Astrocyte (in vitro differentiated cells and primary cell): ENCODE measurements around the gene PHACTR4. TPM values are rescaled to one million over a fixed set of nuclear protein-coding genes. Genes with fewer than 3 reads are reported as not detected.

ENCODE experiments used
- DNase-seq: peaks from one replicate; pipeline ENCODE4 v3.0.0-alpha.2; 2010; ENCODE audit warnings: low read depth
- FAIRE-seq: peaks from 2 replicates; lab custom pipeline; 2011; peaks lifted over from hg19 to GRCh38; lab: Jason Lieb, UNC
- H2AFZ ChIP-seq: 2 replicates; pipeline ENCODE4 v1.6.0; 2012; ENCODE audit warnings: low read depth, low read length, inconsistent platforms
- H3K27ac ChIP-seq: 2 replicates; pipeline ENCODE4 v1.5.1; 2011; ENCODE audit warnings: low read depth, low read length, inconsistent platforms
- H3K27me3 ChIP-seq: 2 replicates; pipeline ENCODE4 v1.6.0; 2011; ENCODE audit warnings: low read length, inconsistent platforms; ENCODE audit not compliant: insufficient read depth
- H3K36me3 ChIP-seq: 2 replicates; pipeline ENCODE4 v1.5.1; 2011; ENCODE audit warnings: low read length, inconsistent platforms; ENCODE audit not compliant: insufficient read depth
- H3K4me1 ChIP-seq: 2 replicates; pipeline ENCODE4 v1.5.1; 2011; ENCODE audit warnings: low read length, inconsistent platforms; ENCODE audit not compliant: insufficient read depth
- H3K4me2 ChIP-seq: 2 replicates; pipeline ENCODE4 v1.6.0; 2012; ENCODE audit warnings: low read length, inconsistent platforms
- H3K4me3 ChIP-seq: 2 replicates; pipeline ENCODE4 v1.5.1; 2011; ENCODE audit warnings: low read depth, mild to moderate bottlenecking, low read length, inconsistent platforms; ENCODE audit not compliant: insufficient read depth
- H3K79me2 ChIP-seq: 2 replicates; pipeline ENCODE4 v1.6.0; 2012; ENCODE audit warnings: mild to moderate bottlenecking, low read length, inconsistent platforms; ENCODE audit not compliant: insufficient read depth
- H3K9ac ChIP-seq: 2 replicates; pipeline ENCODE4 v1.6.0; 2012; ENCODE audit warnings: mild to moderate bottlenecking, low read length, inconsistent platforms
- H3K9me3 ChIP-seq: 2 replicates; pipeline ENCODE4 v1.5.1; 2012; ENCODE audit warnings: low read depth, mild to moderate bottlenecking, low read length, inconsistent platforms; ENCODE audit not compliant: insufficient read depth
- H4K20me1 ChIP-seq: 2 replicates; pipeline ENCODE4 v1.6.0; 2012; ENCODE audit warnings: low read length, inconsistent platforms; ENCODE audit not compliant: insufficient read depth
- H3K27ac Mint-ChIP-seq: one replicate; pipeline ENCODE4 v1.8.0; 2021; ENCODE audit warnings: mild to moderate bottlenecking, mixed read lengths; ENCODE audit not compliant: unreplicated experiment
- H3K27me3 Mint-ChIP-seq: one replicate; pipeline ENCODE4 v1.8.0; 2021; ENCODE audit warnings: low read depth, mixed read lengths; ENCODE audit not compliant: unreplicated experiment
- H3K36me3 Mint-ChIP-seq: one replicate; pipeline ENCODE4 v1.8.0; 2021; ENCODE audit warnings: low read depth, mixed read lengths; ENCODE audit not compliant: unreplicated experiment
- H3K4me1 Mint-ChIP-seq: one replicate; pipeline ENCODE4 v1.8.0; 2021; ENCODE audit warnings: low read depth, mixed read lengths; ENCODE audit not compliant: unreplicated experiment
- H3K4me3 Mint-ChIP-seq: one replicate; pipeline ENCODE4 v1.8.0; 2021; ENCODE audit warnings: mild to moderate bottlenecking, moderate library complexity, mixed read lengths; ENCODE audit not compliant: unreplicated experiment
- H3K9me3 Mint-ChIP-seq: one replicate; pipeline ENCODE4 v1.8.0; 2021; ENCODE audit warnings: mild to moderate bottlenecking, mixed read lengths; ENCODE audit not compliant: unreplicated experiment
- CTCF ChIP-seq: IDR thresholded peaks from 2 replicates; pipeline ENCODE4 v1.5.1; 2011; ENCODE audit warnings: low read depth, mild to moderate bottlenecking, inconsistent platforms, low read length, moderate library complexity; ENCODE audit not compliant: insufficient read depth
- EZH2 ChIP-seq: IDR thresholded peaks from 2 replicates; pipeline ENCODE4 v1.6.1; 2012; ENCODE audit warnings: mild to moderate bottlenecking, low read length, inconsistent platforms; ENCODE audit not compliant: insufficient read depth
- total RNA-seq: library from RNA; stranded (reverse); gene quantifications from 2 replicates; pipeline ENCODE4 v1.2.1, GENCODE V29; 2021

Gene PHACTR4
- total RNA-seq, 1 donor from 2014 or later = 78.5 TPM

GRCh38 chr1:28535180-28535579 lies 165.6 kb downstream of the PHACTR4 start:
- no peak overlapping the region for H3K27ac ChIP-seq
- Mint-ChIP-seq H3K36me3 (peaks cover 23% of the 10 kb centered on the region), H3K4me3 (no peak overlapping the region), H3K9me3 (no peaks in the 10 kb centered on the region), H3K27ac (no peak overlapping the region), H3K27me3 (no peaks in the 10 kb centered on the region), H3K4me1 (no peaks in the 10 kb centered on the region)
- TF ChIP-seq EZH2 (no peak), CTCF (no peak)
- no peak overlapping the region for H3K9ac ChIP-seq
- H3K4me1 ChIP-seq = no peaks in the 10 kb centered on the region
- H3K9me3 ChIP-seq = no peaks in the 10 kb centered on the region
- H3K4me2 ChIP-seq = no peak overlapping the region
- peaks cover 25% of the 10 kb centered on the region for H3K36me3 ChIP-seq
- DNase-seq (no peak), FAIRE-seq (no peak)
- no peak overlapping the region for H2AFZ ChIP-seq
- H3K4me3 ChIP-seq = no peak overlapping the region
- H3K79me2 ChIP-seq = peaks cover under 1% of the 10 kb centered on the region
- peaks cover 3% of the 10 kb centered on the region for H4K20me1 ChIP-seq
- no peaks in the 10 kb centered on the region for H3K27me3 ChIP-seq

- H3K27ac ChIP-seq = no peak overlapping the region
Observed at GRCh38 chr1:28537457-28538199, 168.1 kb downstream of the PHACTR4 start.

More at GRCh38 chr1:28537457-28538199, 168.1 kb downstream of the PHACTR4 start:
- H3K4me1 ChIP-seq = no peaks in the 10 kb centered on the region
- no peaks in the 10 kb centered on the region for H4K20me1 ChIP-seq
- no peaks in the 10 kb centered on the region for H3K27me3 ChIP-seq
- H3K9me3 ChIP-seq = no peaks in the 10 kb centered on the region
- no peak overlapping the region for H2AFZ ChIP-seq
- peaks cover 20% of the 10 kb centered on the region for H3K36me3 ChIP-seq
- Mint-ChIP-seq H3K27ac (no peak overlapping the region), H3K4me3 (no peak overlapping the region), H3K4me1 (no peaks in the 10 kb centered on the region), H3K36me3 (peaks cover 9% of the 10 kb centered on the region), H3K27me3 (no peaks in the 10 kb centered on the region), H3K9me3 (no peaks in the 10 kb centered on the region)
- no peak for DNase-seq
- no peak overlapping the region for H3K9ac ChIP-seq
- H3K4me3 ChIP-seq = no peak overlapping the region
- FAIRE-seq = no peak
- H3K4me2 ChIP-seq = no peak overlapping the region
- no peaks in the 10 kb centered on the region for H3K79me2 ChIP-seq
- no peak for TF ChIP-seq CTCF
- TF ChIP-seq EZH2 = no peak
